OCI-LY3 (cell line): ENCODE results near the gene BLID.

Experiments used
- H2AFZ ChIP-seq: fragments of 200-600, 300-600 bp; shearing (Covaris generic); 2 replicates; pipeline ENCODE4 v1.6.0; 2014; ENCODE audit warnings: antibody characterized with exemption, low read depth, low read length
- H3K27ac ChIP-seq: fragments of 200-600, 300-600 bp; sonication (generic); 2 replicates; pipeline ENCODE4 v1.5.1; 2014; ENCODE audit warnings: mild to moderate bottlenecking, low read length, moderate library complexity, mixed read lengths
- H3K27me3 ChIP-seq: fragments of 200-600, 300-600 bp; sonication (generic); 2 replicates; pipeline ENCODE4 v1.6.1; 2014; ENCODE audit warnings: low read depth, low read length, mixed read lengths
- H3K36me3 ChIP-seq: fragments of 200-600, 300-600 bp; sonication (generic); replicated peaks from 2 replicates; pipeline ENCODE3; 2014; ENCODE audit warnings: low read depth, low read length, mixed read lengths
- H3K4me1 ChIP-seq: fragments of 300-600, 200-600 bp; sonication (generic); 2 replicates; pipeline ENCODE4 v1.6.1; 2014; ENCODE audit warnings: low read length, mixed read lengths
- H3K4me2 ChIP-seq: fragments of 200-600, 300-600 bp; sonication (generic); 2 replicates; pipeline ENCODE4 v1.6.1; 2014; ENCODE audit warnings: low read length, mixed read lengths
- H3K4me3 ChIP-seq: fragments of 300-600, 200-600 bp; sonication (generic); 2 replicates; pipeline ENCODE4 v1.5.1; 2014; ENCODE audit warnings: antibody characterized with exemption, mild to moderate bottlenecking, low read length, moderate library complexity
- H3K79me2 ChIP-seq: fragments of 300-600, 200-600 bp; shearing (Covaris generic); 2 replicates; pipeline ENCODE4 v1.6.1; 2014; ENCODE audit warnings: mild to moderate bottlenecking, low read length, mixed read lengths
- H3K9ac ChIP-seq: fragments of 300-600, 200-600 bp; shearing (Covaris generic); 2 replicates; pipeline ENCODE4 v1.6.0; 2014; ENCODE audit warnings: mild to moderate bottlenecking, low read length, moderate library complexity
- H3K9me3 ChIP-seq: fragments of 200-600, 300-600 bp; shearing (Covaris generic); 2 replicates; pipeline ENCODE4 v1.6.1; 2014; ENCODE audit warnings: low read length, mixed read lengths; ENCODE audit not compliant: insufficient read depth
- H4K20me1 ChIP-seq: fragments of 200-600, 300-600 bp; sonication (generic); 2 replicates; pipeline ENCODE4 v1.6.1; 2016; ENCODE audit warnings: low read length, mixed read lengths; ENCODE audit not compliant: insufficient read depth
- EZH2phosphoT487 ChIP-seq: fragments of 200-600 bp; shearing (Covaris generic); IDR thresholded peaks from 2 replicates; pipeline ENCODE4 v1.6.1; 2018; ENCODE audit warnings: antibody characterized with exemption, mixed run types, low read depth
- TF ChIP-seq, protein P1 (sequence below): fragments of 200-600, 300-600 bp; sonication (generic); IDR thresholded peaks from 2 replicates; pipeline ENCODE4 v1.5.1; 2014; ENCODE audit warnings: antibody characterized with exemption, low read length, low read depth

Gene BLID

DNA sequence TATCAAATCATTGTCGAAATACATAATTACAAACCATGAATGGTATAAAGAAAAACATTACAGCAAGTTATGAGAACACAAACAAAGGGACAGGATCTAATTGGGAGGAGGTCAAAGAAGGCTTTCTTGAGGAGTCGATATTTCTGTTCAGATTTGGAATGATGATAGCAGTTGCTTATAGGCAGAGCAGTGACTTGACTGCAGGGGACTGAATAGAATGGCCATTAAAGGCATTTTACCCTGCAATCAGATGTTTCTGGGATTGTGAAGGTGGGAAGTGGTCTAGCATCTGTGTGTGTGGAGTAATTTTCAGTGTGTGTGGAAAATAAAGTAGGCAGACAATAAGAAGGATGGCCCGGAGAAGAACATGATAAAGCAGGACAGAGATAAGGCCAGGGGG, 41.0 kb downstream of the BLID start:
- no peak for TF ChIP-seq EZH2phosphoT487
- TF ChIP-seq, protein P1, sequence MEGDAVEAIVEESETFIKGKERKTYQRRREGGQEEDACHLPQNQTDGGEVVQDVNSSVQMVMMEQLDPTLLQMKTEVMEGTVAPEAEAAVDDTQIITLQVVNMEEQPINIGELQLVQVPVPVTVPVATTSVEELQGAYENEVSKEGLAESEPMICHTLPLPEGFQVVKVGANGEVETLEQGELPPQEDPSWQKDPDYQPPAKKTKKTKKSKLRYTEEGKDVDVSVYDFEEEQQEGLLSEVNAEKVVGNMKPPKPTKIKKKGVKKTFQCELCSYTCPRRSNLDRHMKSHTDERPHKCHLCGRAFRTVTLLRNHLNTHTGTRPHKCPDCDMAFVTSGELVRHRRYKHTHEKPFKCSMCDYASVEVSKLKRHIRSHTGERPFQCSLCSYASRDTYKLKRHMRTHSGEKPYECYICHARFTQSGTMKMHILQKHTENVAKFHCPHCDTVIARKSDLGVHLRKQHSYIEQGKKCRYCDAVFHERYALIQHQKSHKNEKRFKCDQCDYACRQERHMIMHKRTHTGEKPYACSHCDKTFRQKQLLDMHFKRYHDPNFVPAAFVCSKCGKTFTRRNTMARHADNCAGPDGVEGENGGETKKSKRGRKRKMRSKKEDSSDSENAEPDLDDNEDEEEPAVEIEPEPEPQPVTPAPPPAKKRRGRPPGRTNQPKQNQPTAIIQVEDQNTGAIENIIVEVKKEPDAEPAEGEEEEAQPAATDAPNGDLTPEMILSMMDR = no peak
- Histone ChIP-seq H3K36me3 (no peaks in the 10 kb centered on the region), H3K4me2 (no peak overlapping the region), H3K4me3 (no peak overlapping the region), H3K27me3 (peaks cover 26% of the 10 kb centered on the region), H2AFZ (no peak overlapping the region), H3K9ac (no peak overlapping the region), H3K9me3 (no peaks in the 10 kb centered on the region), H3K27ac (no peak overlapping the region), H3K79me2 (no peaks in the 10 kb centered on the region), H3K4me1 (no peaks in the 10 kb centered on the region), H4K20me1 (no peaks in the 10 kb centered on the region)

DNA sequence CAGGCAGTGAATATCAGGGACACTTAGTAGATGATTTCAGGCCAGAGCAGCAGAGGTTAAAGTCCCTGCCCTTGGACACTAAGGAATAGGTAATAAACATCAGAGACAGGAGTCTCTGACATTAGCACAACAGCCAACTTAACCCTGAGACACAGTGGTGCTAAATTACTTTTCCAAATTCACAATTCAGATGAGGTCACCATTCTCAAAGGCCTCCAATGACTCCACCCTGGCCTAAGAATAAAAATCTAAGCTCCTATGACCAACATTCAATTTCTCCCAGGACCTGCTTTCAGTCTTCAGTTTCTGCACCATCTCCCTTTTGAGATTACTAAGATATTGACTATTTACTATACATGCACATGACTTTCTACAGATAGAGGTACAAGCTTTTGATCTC, 42.0 kb downstream of the BLID start:
- no peak overlapping the region for H3K9ac ChIP-seq
- no peak overlapping the region for H3K4me3 ChIP-seq
- H3K27ac ChIP-seq = no peak overlapping the region
- peaks cover 20% of the 10 kb centered on the region for H3K27me3 ChIP-seq
- no peak overlapping the region for H3K4me2 ChIP-seq
- H3K79me2 ChIP-seq = no peaks in the 10 kb centered on the region
- no peak overlapping the region for H2AFZ ChIP-seq
- H3K36me3 ChIP-seq = no peaks in the 10 kb centered on the region
- no peaks in the 10 kb centered on the region for H3K9me3 ChIP-seq
- TF ChIP-seq EZH2phosphoT487 = no peak
- TF ChIP-seq, protein P1 = no peak
- H3K4me1 ChIP-seq = no peaks in the 10 kb centered on the region
- no peaks in the 10 kb centered on the region for H4K20me1 ChIP-seq

DNA sequence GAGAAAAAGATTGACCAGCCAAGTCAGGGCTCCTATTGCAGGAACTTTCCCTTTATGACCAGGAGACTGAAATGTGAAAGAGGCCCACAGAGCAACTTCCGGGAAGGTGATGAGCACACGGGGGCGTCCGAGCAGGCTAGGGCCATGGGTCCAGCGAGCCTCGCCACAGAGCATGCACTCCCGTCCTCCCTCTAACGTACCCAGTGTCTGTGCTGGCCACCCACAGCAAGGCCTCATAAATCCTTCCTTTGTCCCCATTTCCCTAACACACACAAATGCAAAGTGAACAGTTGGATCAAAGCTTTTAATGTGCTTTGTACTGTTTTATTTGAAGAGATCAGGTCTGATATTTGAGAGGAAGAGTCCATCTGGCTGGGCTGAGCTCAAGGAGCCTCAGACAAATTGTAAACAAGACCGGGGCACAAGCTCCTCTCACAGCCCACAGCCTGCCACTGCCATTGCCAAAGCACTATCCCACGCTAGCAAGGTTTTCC, 44.3 kb downstream of the BLID start:
- H2AFZ ChIP-seq = no peak overlapping the region
- H3K4me1 ChIP-seq = no peaks in the 10 kb centered on the region

DNA sequence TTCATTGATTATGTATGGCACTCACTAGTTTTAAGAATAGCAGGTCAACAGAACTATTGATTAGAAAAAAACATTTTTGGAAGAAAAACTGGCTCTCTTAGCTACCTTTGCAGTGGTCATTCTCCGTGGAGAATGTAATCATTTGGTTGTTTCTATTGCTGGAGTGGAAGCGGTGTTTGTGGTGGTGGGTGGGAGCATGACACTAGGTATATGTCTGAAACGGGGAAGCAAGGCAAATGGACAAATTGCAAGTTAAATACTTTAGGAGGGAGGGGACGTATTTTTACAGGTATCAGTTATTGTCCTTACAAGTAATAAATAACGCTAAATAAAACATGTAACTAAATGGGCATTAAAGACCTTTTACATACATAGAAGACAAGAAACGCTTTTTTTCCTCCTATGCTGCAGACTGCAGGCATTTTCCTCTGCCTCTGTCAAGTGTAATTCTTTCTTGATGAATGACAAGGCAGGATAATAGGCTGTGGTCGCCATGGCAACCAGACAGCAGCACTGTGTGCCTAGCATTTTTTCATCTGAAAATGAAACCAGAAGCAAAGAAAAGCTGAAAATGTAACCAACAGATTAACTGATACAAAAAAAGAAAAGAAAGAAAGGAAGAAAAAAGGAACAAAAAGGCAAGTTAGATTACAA, 46.2 kb downstream of the BLID start:
- Histone ChIP-seq H3K4me2 (no peak overlapping the region), H3K27ac (no peak overlapping the region), H3K79me2 (no peaks in the 10 kb centered on the region), H2AFZ (no peak overlapping the region), H3K36me3 (no peaks in the 10 kb centered on the region), H3K9me3 (no peaks in the 10 kb centered on the region), H3K27me3 (peaks cover 17% of the 10 kb centered on the region), H3K4me1 (no peaks in the 10 kb centered on the region), H3K9ac (no peak overlapping the region), H3K4me3 (no peak overlapping the region), H4K20me1 (no peaks in the 10 kb centered on the region)
- no peak for TF ChIP-seq EZH2phosphoT487
- TF ChIP-seq, protein P1 = no peak

More for the DNA sequence above, 44.3 kb downstream of the BLID start:
- no peaks in the 10 kb centered on the region for H3K36me3 ChIP-seq
- H3K27ac ChIP-seq = no peak overlapping the region
- no peaks in the 10 kb centered on the region for H3K79me2 ChIP-seq
- no peaks in the 10 kb centered on the region for H3K9me3 ChIP-seq
- no peak overlapping the region for H3K9ac ChIP-seq
- no peaks in the 10 kb centered on the region for H4K20me1 ChIP-seq
- no peak for TF ChIP-seq EZH2phosphoT487
- TF ChIP-seq, protein P1 = no peak
- H3K27me3 ChIP-seq = peaks cover 24% of the 10 kb centered on the region
- H3K4me3 ChIP-seq = no peak overlapping the region
- H3K4me2 ChIP-seq = no peak overlapping the region
